ENCODE data around the gene PTPRM.

The PTPRM gene

GRCh38 chr18:7668392-7668791 is 101.3 kb downstream of the PTPRM start:
- Mint-ChIP-seq H3K4me3 (no peak overlapping the region), H3K4me1 (ENCODE audit: low read depth) (no peaks in the 10 kb centered on the region), H3K27me3 (no peaks in the 10 kb centered on the region), H3K9me3 (no peaks in the 10 kb centered on the region), H3K36me3 (ENCODE audit: low read depth) (no peaks in the 10 kb centered on the region), H3K27ac (no peak overlapping the region)
- intact Hi-C loops (cut with micrococcal nuclease) = no loop called here

- intact Hi-C loops (cut with micrococcal nuclease) = no loop called here
- H3K36me3 Mint-ChIP-seq (ENCODE audit: low read depth) = no peaks in the 10 kb centered on the region
- H3K27me3 Mint-ChIP-seq = no peaks in the 10 kb centered on the region
- H3K27ac Mint-ChIP-seq = no peak overlapping the region
- no peak overlapping the region for H3K4me3 Mint-ChIP-seq
- H3K4me1 Mint-ChIP-seq (ENCODE audit: low read depth) = no peaks in the 10 kb centered on the region
- no peaks in the 10 kb centered on the region for H3K9me3 Mint-ChIP-seq
Measured at GRCh38 chr18:7669361-7669760, 102.2 kb downstream of the PTPRM start.

GRCh38 chr18:7671105-7671504 is 104.0 kb downstream of the PTPRM start:
- Mint-ChIP-seq H3K4me3 (no peak overlapping the region), H3K27ac (no peak overlapping the region), H3K4me1 (ENCODE audit: low read depth) (no peaks in the 10 kb centered on the region), H3K27me3 (no peaks in the 10 kb centered on the region), H3K36me3 (ENCODE audit: low read depth) (no peaks in the 10 kb centered on the region), H3K9me3 (no peaks in the 10 kb centered on the region)
- intact Hi-C loops (cut with micrococcal nuclease) = no loop called here

- intact Hi-C loops (cut with micrococcal nuclease) = no loop called here
- H3K27ac Mint-ChIP-seq = no peak overlapping the region
- H3K4me3 Mint-ChIP-seq = no peak overlapping the region
- no peaks in the 10 kb centered on the region for H3K36me3 Mint-ChIP-seq (ENCODE audit: low read depth)
- H3K4me1 Mint-ChIP-seq (ENCODE audit: low read depth) = no peaks in the 10 kb centered on the region
- no peaks in the 10 kb centered on the region for H3K27me3 Mint-ChIP-seq
- no peaks in the 10 kb centered on the region for H3K9me3 Mint-ChIP-seq
Measured at GRCh38 chr18:7676253-7676873, 109.2 kb downstream of the PTPRM start.

- Mint-ChIP-seq H3K4me3 (no peak overlapping the region), H3K27ac (no peak overlapping the region), H3K27me3 (no peaks in the 10 kb centered on the region), H3K36me3 (ENCODE audit: low read depth) (no peaks in the 10 kb centered on the region), H3K4me1 (ENCODE audit: low read depth) (no peaks in the 10 kb centered on the region), H3K9me3 (no peaks in the 10 kb centered on the region)
- intact Hi-C loops (cut with micrococcal nuclease) = no loop called here
Measured at GRCh38 chr18:7677001-7677400, 109.9 kb downstream of the PTPRM start.

- H3K9me3 Mint-ChIP-seq = no peaks in the 10 kb centered on the region
- no peaks in the 10 kb centered on the region for H3K27me3 Mint-ChIP-seq
- no peaks in the 10 kb centered on the region for H3K4me1 Mint-ChIP-seq (ENCODE audit: low read depth)
- H3K27ac Mint-ChIP-seq = no peak overlapping the region
- intact Hi-C loops (cut with micrococcal nuclease) = no loop called here
- H3K36me3 Mint-ChIP-seq (ENCODE audit: low read depth) = no peaks in the 10 kb centered on the region
- H3K4me3 Mint-ChIP-seq = no peak overlapping the region
Measured at GRCh38 chr18:7677424-7677823, 110.3 kb downstream of the PTPRM start.

- Mint-ChIP-seq H3K4me1 (ENCODE audit: low read depth) (no peaks in the 10 kb centered on the region), H3K27ac (no peak overlapping the region), H3K27me3 (no peaks in the 10 kb centered on the region), H3K9me3 (no peaks in the 10 kb centered on the region), H3K4me3 (no peak overlapping the region), H3K36me3 (ENCODE audit: low read depth) (no peaks in the 10 kb centered on the region)
- intact Hi-C loops (cut with micrococcal nuclease) = no loop called here
Measured at GRCh38 chr18:7678389-7678788, 111.3 kb downstream of the PTPRM start.

GRCh38 chr18:7678801-7679200 is 111.7 kb downstream of the PTPRM start:
- intact Hi-C loops (cut with micrococcal nuclease) = no loop called here
- H3K27me3 Mint-ChIP-seq = no peaks in the 10 kb centered on the region
- H3K36me3 Mint-ChIP-seq (ENCODE audit: low read depth) = no peaks in the 10 kb centered on the region
- no peak overlapping the region for H3K27ac Mint-ChIP-seq
- H3K4me3 Mint-ChIP-seq = no peak overlapping the region
- H3K4me1 Mint-ChIP-seq (ENCODE audit: low read depth) = no peaks in the 10 kb centered on the region
- no peaks in the 10 kb centered on the region for H3K9me3 Mint-ChIP-seq

- no peaks in the 10 kb centered on the region for H3K27me3 Mint-ChIP-seq
- no peaks in the 10 kb centered on the region for H3K9me3 Mint-ChIP-seq
- H3K4me3 Mint-ChIP-seq = no peak overlapping the region
- no peaks in the 10 kb centered on the region for H3K36me3 Mint-ChIP-seq (ENCODE audit: low read depth)
- H3K27ac Mint-ChIP-seq = no peak overlapping the region
- intact Hi-C loops (cut with micrococcal nuclease) = no loop called here
- H3K4me1 Mint-ChIP-seq (ENCODE audit: low read depth) = no peaks in the 10 kb centered on the region
Measured at GRCh38 chr18:7681298-7681697, 114.2 kb downstream of the PTPRM start.

- Mint-ChIP-seq H3K9me3 (no peaks in the 10 kb centered on the region), H3K27ac (no peak overlapping the region), H3K36me3 (ENCODE audit: low read depth) (no peaks in the 10 kb centered on the region), H3K4me1 (ENCODE audit: low read depth) (no peaks in the 10 kb centered on the region), H3K27me3 (no peaks in the 10 kb centered on the region), H3K4me3 (no peak overlapping the region)
- intact Hi-C loops (cut with micrococcal nuclease) = no loop called here
Measured at GRCh38 chr18:7682321-7682720, 115.2 kb downstream of the PTPRM start.

- H3K27ac Mint-ChIP-seq = no peak overlapping the region
- intact Hi-C loops (cut with micrococcal nuclease) = no loop called here
- no peaks in the 10 kb centered on the region for H3K27me3 Mint-ChIP-seq
- no peaks in the 10 kb centered on the region for H3K9me3 Mint-ChIP-seq
- no peak overlapping the region for H3K4me3 Mint-ChIP-seq
- no peaks in the 10 kb centered on the region for H3K36me3 Mint-ChIP-seq (ENCODE audit: low read depth)
- no peaks in the 10 kb centered on the region for H3K4me1 Mint-ChIP-seq (ENCODE audit: low read depth)
Measured at GRCh38 chr18:7683753-7684152, 116.6 kb downstream of the PTPRM start.

- H3K36me3 Mint-ChIP-seq (ENCODE audit: low read depth) = no peaks in the 10 kb centered on the region
- no peak overlapping the region for H3K4me3 Mint-ChIP-seq
- no peaks in the 10 kb centered on the region for H3K4me1 Mint-ChIP-seq (ENCODE audit: low read depth)
- H3K27me3 Mint-ChIP-seq = no peaks in the 10 kb centered on the region
- no peaks in the 10 kb centered on the region for H3K9me3 Mint-ChIP-seq
- intact Hi-C loops (cut with micrococcal nuclease) = no loop called here
- no peak overlapping the region for H3K27ac Mint-ChIP-seq
Measured at GRCh38 chr18:7684357-7684756, 117.2 kb downstream of the PTPRM start.

- H3K4me1 Mint-ChIP-seq (ENCODE audit: low read depth) = no peaks in the 10 kb centered on the region
- no peak overlapping the region for H3K27ac Mint-ChIP-seq
- H3K4me3 Mint-ChIP-seq = no peak overlapping the region
Measured at GRCh38 chr18:7684966-7685365, 117.8 kb downstream of the PTPRM start.

GRCh38 chr18:7686278-7686677 is 119.2 kb downstream of the PTPRM start:
- Mint-ChIP-seq H3K4me3 (no peak overlapping the region), H3K36me3 (ENCODE audit: low read depth) (no peaks in the 10 kb centered on the region), H3K27ac (no peak overlapping the region), H3K4me1 (ENCODE audit: low read depth) (no peaks in the 10 kb centered on the region), H3K27me3 (no peaks in the 10 kb centered on the region), H3K9me3 (no peaks in the 10 kb centered on the region)
- intact Hi-C loops (cut with micrococcal nuclease) = no loop called here

More at GRCh38 chr18:7684966-7685365, 117.8 kb downstream of the PTPRM start:
- no peaks in the 10 kb centered on the region for H3K27me3 Mint-ChIP-seq
- intact Hi-C loops (cut with micrococcal nuclease) = no loop called here
- no peaks in the 10 kb centered on the region for H3K9me3 Mint-ChIP-seq
- no peaks in the 10 kb centered on the region for H3K36me3 Mint-ChIP-seq (ENCODE audit: low read depth)

GRCh38 chr18:7688580-7688979 is 121.5 kb downstream of the PTPRM start:
- Mint-ChIP-seq H3K4me1 (ENCODE audit: low read depth) (no peaks in the 10 kb centered on the region), H3K27ac (no peak overlapping the region), H3K9me3 (peaks cover 5% of the 10 kb centered on the region), H3K36me3 (ENCODE audit: low read depth) (no peaks in the 10 kb centered on the region), H3K4me3 (no peak overlapping the region), H3K27me3 (no peaks in the 10 kb centered on the region)
- intact Hi-C loops (cut with micrococcal nuclease) = no loop called here
